NCI-H1436 (cell line): ENCODE measurements around the gene ORC1.

Experiments used
- DNase-seq: peaks from one replicate; lab custom pipeline; 2025; lab: John Stamatoyannopoulos, UW

Gene ORC1

DNA sequence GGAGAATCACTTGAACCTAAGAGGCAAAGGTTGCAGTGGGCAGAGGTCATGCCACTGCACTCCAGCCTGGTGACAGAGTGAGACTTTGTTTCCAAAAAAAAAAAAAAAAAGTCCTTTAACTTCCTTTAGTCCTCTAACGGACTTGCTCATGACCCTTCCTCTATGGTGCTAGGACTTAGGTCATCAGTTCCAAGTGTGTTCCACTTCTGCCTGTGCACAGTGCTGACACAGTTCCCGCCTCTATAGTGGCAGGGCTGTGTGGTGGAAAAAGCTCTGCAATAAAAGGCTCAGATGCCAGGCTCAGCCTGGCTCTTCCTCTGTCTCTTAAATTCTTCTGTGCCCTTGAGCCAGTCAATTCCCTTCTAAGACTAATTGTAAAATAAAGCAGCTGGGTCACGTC, 60.2 kb downstream of the ORC1 start:
- DNase-seq, result no peak

DNA sequence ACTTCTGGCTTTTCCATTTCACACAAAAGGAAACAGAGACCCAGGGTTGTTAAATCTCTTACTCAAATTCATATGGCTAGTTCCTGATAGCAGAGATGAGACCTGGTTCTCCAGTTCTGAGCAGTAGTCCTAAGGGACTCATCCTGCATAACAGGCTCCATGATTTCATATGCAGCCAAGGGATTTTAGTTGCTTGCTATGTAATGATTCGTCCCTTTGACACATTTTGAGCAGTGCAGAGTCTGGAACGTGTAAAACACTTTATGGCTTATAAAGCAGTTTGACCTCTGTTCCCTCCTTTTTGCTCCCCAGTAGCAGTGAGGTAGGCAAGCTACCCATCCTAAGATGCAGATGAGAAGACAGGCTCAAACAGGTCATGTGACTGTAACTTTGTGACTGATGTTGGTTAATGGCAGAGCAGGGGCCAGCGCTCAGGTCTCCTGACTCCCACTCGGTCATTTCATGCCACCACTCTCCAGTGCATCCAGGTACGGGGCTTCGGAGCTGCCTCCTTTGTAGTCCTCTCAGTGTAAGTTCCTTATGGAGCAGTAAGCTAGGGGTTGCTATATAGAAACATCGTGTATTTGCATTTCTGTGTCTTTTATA, 62.5 kb downstream of the ORC1 start:
- no peak for DNase-seq

DNA sequence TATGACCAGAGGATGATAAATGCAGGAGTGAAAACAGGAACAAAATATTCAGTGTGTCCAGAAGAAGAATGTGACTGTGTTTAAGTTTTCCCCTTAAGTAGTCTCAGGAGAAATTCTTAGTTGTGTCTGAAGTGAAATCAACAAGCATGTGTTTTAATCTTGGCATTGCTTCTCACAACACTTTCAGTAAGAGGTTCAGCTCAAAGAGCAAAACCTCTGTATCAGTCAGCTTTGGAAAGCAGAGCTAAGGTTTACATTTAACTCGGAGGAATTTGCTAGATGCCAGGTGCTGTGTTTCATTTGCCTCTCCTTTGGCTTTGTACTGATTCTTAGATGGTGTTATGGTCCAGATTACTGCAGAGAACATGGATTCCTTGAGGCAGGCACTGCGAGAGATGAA, 66.8 kb downstream of the ORC1 start:
- DNase-seq, result no peak

DNA sequence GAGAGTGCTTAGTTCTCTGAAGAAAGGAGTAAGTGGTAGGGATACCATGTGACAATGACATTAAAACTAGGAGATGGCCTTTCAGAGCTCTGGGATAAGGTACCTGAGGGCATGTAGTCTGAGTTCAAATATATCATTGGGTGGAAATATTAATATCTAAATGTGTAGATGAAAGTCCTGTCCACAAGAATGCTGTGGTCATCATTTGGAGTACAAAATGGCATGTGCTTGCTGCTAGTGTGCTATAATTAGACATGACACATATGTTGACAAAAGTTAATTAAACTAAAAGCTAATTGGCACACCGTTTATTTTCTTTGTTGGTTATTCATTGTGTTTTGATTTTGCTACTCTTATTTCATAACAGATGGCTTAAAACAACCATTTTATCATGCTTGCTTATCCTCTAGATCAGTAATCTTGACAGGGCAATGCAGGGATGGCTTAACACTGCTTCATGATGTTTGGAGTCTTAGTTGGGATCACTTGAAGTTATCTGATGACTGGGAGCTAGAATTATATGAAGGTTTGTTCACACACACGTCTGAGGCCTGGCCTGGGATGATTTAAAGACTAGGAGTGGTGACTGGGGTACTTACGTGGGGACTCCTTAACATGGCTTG, 69.2 kb downstream of the ORC1 start:
- no peak for DNase-seq

DNA sequence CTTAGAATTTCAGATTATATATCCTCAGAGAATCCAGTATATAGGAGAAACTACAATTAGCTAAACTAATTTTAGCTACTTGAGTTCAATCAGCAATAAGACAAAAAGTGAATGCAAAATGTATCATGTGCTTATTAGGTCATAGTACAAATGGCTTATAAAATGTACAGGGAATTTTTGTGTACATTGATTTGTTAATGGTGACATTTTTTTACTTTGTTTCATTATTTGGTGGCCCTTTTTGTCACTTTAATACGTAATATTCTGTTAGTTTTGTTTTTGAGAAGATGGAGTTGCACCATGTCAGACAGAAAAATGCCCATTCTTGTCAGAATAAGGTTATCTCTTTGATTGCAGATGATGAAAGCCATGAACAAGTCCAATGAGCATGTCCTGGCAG, 71.8 kb downstream of the ORC1 start:
- DNase-seq, result no peak

DNA sequence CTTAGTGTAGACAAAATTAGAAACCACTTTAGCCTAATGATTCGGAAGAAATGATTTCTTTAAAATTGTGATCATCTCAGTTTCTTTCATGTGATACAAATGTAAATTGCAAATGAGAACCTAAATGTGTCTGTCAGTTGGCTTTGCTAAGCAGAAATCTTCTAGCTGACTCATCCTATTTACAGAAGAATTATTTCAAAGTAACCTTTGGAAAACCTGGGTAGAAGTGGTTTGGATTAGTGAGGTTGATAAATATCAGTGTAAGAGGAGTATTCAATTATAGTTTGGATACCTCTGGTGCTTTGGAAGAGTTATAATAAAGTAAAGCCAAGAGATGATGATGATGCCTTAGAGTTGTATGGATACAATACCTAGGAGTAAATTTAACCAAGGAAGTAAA, 75.6 kb downstream of the ORC1 start:
- no peak for DNase-seq

DNA sequence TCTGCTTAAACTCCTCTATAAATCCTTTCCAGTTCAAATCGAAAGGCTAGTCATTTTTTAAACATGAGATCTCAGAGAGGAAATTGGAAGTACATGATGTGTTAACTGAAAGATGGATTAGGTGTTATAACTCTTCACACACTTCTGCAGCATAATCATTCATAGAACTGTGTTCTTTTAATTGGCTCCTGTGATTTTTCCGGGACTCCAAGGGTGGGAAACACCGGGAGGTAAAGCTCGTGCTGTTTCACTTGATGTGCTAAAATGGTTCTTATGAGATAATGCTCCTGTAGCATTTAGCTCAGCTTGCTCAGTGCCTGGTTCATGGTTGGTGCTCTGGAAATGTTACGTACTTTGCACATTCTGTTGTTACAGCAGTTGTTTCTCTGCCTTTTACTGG, 78.4 kb downstream of the ORC1 start:
- DNase-seq, result no peak

DNA sequence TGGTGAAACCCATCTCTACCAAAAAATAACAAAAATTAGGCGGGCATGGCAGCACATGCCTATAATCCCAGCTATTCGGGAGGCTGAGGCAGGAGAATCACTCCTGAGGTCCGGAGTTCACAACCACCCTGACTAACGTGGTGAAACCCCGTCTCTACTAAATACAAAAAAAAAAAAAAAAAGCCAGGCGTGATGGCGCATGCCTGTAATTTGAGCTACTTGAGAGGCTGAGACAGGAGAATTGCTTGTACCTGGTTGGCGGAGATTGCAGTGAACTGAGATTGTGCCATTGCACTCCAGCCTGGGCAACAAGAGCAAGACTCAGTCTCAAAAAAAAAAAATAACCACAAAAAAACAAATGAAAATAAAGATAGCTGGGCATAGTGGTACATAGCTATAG, 80.5 kb downstream of the ORC1 start:
- DNase-seq, result peak; percentile 51
